Measurements from ENCODE around the gene PRAME.
A peak's percentile ranks its signal among the peaks of the same experiment; 100 is the strongest.
"Not testable (repeated sequence)": the region's sequence is repeated elsewhere in the genome, so short reads cannot be mapped to it uniquely, and the experiment has no call there.

PRAME gene

DNA sequence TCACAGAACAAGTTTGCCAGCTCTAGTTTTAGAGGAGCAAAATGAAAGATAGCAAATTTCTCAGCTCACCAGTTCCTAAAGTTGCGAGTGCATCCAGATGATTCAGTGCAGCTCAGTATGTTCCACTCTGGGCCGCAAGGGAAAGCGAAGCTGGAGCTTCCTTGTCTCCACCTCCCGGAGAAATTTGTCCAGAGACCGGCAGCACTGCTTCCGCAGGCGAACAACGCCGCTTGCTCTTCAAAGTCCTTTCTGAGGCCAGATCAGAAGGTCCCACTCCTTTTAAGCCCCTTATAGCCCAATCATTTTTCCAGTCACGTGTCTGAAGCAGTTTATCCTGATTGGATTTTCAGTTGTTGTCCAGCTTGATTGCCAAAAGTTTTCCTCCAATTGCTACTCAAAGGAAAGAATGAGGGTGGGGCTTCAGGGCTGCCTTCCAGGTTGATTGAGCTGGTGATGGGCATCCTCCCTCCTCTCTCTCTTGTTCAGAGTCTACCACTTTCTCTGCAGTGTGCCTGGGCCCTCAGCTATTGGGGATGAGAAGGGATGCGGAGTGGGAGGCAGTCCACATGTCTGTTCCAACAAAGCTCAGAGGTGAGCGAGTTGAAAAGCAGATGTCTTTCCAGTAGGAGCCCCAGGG, 38.9 kb downstream of the PRAME start, which contains the start of gene ZNF280A:
TSS of gene ZNF280A (minus strand) at position 251 of the 637 bp plus-strand sequence. CDS start 4,640 bp downstream, outside the sequence.
- no peak for DNase-seq

DNA sequence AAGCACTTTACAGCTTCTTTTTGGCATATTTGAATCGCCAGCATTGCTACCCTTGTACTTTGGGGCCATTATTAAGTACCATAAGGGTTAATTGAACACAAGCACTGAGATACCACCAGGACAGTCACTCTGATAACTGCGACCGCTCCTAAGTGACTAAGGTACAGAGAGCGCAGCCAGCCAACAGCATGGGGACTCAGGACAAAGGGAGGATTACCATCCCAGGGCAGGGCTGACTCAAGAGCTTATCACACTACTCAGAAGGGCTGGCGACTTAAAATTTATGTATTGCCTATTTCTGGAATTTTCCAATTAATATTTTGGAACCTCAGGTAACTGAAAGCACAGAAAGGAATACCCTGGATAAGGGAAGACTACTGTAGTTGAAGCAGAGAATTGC, 39.5 kb downstream of the PRAME start:
- no peak for DNase-seq

DNA sequence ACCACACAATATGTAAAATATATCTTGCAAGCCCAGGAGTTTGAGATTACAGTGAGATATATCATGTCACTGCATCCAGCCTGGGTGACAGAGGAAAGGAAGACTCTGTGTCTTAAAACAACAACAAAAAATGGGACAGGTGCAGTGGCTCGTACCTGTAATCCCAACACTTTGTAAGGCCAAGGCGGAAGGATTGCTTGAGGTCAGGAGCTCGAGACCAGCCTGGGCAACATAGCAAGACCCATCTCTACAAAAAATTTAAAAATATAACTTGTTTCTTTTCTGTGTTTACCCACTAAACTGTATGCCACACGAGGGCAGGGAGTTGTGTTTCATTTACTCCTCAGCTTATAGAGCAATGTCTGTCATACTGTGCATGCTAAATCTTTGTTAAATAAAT, 42.1 kb downstream of the PRAME start:
- no peak for DNase-seq

DNA sequence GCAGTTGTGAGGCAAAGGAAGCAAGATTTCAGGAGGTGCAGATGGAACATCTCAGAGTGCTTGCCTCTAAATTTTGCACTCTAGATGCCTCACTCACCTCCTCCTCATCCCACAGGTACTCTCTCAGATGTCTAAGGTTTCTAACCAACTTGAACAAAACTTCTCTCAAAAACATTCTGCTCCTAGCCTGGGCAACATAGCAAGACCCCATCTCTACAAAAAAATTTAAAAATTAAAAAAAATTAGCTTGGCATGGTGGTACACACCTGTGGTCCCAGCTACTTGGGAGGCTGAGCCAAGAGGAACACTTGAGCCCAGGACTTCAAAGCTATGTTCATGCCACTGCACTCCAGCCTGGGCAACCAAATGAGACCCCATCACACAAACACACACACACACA, 43.2 kb downstream of the PRAME start:
- DNase-seq: no peak

DNA sequence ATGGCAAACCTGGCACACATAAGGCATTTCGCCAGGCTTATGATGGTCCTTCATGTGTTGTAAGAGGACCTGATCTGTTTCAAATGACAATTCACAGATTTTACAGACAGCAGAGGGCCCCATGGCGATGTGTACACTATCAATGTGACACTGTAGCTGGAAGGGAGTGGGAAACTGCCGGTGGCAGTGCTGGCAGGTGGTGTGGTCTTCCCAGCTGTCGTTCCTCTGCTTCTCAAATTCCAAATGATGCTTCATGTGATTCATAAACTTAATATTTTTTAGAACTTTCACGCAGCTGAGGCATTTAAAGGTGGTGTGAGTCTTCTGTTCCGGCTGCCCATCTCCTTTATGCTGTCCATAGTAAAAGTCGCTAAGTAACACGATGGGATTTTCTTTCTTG, 44.6 kb downstream of the PRAME start:
- DNase-seq: not testable (repeated sequence)

DNA sequence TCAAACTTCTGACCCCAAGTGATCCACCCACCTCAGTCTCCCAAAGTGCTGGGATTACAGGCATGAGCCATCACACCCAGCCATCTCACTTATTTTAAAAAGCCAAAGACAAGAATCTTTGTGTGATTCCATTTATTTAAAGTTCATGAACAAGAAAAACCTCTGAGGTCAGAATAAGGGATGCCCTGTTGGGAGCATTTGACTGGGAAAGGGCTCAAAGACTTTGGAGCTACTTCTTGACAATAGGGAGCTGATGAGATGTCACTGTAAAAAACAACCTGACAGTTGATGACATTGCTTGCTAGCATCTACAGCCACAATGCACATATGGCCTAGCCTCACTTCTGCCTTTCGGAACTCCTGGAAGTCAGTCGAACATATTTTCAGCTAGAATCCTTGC, 45.4 kb downstream of the PRAME start:
- no peak for DNase-seq

DNA sequence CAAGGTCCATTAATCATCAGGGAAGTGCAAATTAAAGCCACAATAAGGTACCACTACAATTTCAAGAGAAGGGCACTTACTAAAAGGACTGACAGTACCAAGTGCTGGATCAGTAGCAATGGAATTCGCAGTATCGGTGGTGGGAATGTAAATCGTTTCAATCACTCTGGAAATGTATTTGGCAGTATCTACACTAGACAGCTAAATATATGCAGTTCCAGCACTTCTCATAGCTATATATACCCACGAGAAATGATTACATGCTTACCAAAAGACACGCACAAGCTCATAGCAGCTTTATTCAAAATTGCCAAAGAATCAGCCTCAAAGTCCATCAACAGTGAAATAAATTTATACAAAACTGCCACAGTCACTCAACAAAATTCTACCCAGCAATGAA, 46.1 kb downstream of the PRAME start:
- DNase-seq: no peak

DNA sequence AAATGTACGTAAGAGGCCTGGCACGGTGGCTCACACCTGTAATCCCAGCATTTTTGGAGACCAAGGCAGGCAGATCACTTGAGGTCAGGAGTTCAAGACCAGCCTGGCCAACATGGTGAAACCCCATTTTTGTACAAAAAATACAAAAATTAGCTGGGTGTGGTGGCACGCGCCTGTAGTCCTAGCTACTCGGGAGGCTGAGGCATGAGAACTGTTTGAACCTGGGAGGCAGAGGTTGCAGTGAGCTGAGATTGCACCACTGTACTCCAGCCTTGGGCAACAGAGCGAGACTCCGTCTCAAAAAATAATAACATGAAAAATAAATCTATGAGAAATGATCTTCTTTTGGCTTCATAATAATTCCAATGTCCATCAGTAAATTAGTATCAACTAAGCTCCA, 48.2 kb downstream of the PRAME start:
- not testable (repeated sequence) for DNase-seq

DNA sequence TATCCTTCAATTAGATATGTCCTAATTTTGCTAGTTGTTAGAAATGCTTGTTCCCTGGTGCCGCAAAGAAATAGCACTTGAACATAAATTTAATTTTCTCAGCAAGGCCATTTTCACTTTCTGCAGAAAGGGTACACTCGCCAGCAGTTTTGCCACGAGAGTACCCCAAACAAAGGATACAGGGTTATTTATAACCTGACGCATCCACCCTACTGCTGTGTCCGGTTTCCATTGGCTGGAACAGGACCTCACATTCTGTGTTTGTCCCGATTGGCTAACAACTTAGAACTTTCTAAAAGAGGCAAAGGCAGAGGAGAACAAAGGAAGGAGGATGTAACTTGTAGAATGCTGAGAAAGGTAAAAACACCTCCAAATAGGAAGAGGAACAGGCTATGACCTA, 49.2 kb downstream of the PRAME start:
- not testable (repeated sequence) for DNase-seq

DNA sequence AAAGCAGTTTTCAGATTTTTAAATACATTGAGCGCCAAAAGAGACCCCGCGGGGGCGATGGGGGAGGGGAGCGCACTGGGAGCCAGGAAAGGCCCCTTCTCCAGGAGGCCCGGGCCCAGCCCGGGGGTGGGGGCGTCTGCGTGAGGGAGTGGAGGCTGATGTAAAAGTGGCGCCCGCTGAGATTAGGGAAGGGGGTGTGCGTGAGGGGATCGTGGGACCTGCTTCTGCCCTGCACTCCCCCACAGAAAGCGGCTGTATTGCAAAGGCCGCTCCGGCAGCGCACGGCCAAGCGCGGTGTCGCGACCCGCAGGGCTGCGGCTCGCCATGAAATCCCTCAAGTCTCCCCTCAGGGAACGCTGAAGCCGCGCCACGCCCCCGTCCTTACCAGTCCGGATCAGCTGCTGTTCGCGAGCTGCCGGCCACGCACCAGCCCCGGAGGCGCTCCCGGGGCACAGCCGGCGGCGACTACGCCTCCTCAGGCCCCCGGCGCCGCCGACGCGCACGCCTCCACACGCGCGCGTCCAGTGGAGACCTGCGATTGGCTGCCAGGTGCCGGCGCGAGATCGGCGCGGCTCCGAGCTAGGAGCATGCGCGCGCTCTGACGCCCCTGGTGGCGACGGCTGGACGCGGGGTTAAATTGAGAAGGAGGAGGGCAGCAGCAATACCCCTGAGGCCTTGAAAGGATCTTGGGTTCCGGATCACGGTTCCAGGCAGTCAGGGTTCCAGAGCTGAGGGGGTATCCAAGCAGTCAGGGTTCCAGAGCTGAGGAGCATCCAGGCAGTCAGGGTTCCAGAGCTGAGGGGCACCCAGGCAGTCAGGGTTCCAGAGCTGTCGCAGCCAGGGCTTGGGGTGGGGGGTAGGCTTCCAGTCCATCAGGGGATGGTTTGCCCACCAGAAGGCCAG, 50.5 kb downstream of the PRAME start, which contains the start of gene ZNF280B:
TSS of gene ZNF280B (minus strand) at position 469 of the 903 bp plus-strand sequence. CDS start 19,344 bp downstream, outside the sequence.
- DNase-seq: peak; percentile 92

DNA sequence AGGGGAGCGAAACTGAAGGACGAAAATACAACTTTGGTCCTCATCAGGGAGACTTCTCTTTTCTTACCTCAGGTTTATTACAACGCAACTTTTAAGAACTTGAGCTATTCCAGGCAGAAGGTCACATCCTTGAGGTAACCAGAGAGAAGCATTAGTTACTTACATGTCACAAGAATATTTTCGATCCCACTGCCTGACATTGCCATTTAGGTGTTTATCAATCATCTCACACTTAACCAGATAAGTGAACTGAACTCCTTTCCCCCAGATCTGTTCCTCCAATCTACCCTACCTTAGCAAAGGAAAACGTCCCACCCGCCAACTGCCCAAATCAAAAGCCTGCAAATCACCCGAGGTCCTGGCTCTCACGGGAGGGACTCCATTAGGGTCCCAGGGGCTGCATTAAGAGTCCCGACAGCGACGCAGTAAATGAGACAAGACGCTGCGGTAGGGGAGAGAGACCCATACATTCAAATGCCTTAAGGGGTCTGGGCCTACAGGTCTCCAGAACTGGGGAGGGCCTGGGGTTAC, 51.3 kb downstream of the PRAME start:
- no peak for DNase-seq

DNA sequence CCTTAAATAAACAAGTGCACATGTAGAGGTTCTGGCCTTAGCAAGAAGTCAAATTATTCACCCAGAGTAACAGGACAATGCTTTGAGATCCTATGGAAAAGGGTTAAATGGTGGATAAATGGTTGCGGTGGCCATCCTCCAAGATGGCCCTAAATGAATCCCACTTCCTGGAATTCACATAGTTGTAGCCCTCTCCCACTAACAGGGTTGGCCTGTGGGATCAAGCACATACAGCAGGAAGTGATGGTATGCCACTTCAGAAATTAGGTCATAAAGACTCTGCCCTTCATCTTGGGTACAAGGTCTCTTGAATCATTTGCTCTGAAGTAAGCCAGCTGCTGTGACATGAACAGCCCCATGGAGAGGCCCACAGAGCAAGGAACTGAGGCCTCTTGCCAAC, 52.3 kb downstream of the PRAME start:
- no peak for DNase-seq

DNA sequence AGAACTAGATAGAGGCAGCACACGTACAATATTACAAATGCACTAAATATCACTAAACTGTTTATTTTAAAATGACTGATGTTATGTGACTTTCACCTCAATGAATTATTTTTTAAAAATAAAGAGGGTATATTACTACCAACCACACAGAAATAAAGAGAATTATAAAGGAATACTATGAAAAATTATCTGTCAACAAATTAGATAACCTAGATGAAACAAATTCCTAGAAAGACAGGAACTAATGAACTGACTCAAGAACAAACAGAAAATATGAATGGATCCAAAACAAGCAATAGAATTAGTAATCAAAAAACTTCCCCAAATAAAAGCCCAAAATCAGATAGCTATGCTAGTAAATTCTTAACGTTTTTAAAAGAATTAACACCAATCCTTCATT, 60.8 kb downstream of the PRAME start:
- DNase-seq: no peak
